K562 (cell line): ENCODE data around the gene ATF4. TPM values are rescaled to one million over a fixed set of nuclear protein-coding genes. Genes with fewer than 3 reads are reported as not detected.

Experiments
- ATAC-seq: fragments of 200-7000 bp; cut with Tn5 transposase; 3 replicates; pipeline ENCODE4 v1.9.1; 2020; ENCODE audit warnings: moderate library complexity
- BruUV-seq: library from RNA; stranded (reverse); fragments of 400-500 nt; replicated peaks from 2 replicates; lab custom pipeline; 2021; lab: Mats Ljungman, UMichigan
- CTCF ChIA-PET: fragments of 300-600 bp; formaldehyde crosslinking; extraction: SDS; loops from one replicate; lab custom pipeline; 2021; ENCODE audit warnings: low intra/inter-chr PET ratio; lab: Yijun Ruan, JAX
- POLR2A ChIA-PET: fragments of 300-600, 350-650 bp; sonication (Branson Sonifier 250); formaldehyde crosslinking; extraction: SDS; loops from one replicate; lab custom pipeline; 2021; ENCODE audit warnings: antibody characterized with exemption, inconsistent platforms; lab: Yijun Ruan, JAX
- DNase-seq, 4 experiments: peaks; one replicate each; pipeline versions ENCODE4 v3.0.0 to v3.0.0-alpha.2; 2011 to 2018; ENCODE audit warnings: low spot score in 3 of 4, mixed read lengths in 3 of 4; ENCODE audit errors: extremely low read depth in 1 of 4
- FAIRE-seq: peaks from 2 replicates; lab custom pipeline; 2011; peaks lifted over from hg19 to GRCh38; lab: Jason Lieb, UNC
- H2AFZ ChIP-seq: 2 replicates; pipeline ENCODE4 v1.6.0; 2011; ENCODE audit warnings: low read depth, low read length, control low read depth, inconsistent platforms
- H3K27ac ChIP-seq: fragments of 200-600 bp; 3 replicates; pipeline ENCODE4 v1.8.0; 2011; ENCODE audit warnings: low read depth, mild to moderate bottlenecking, control low read depth, inconsistent platforms, low read length, moderate library complexity, mixed read lengths; ENCODE audit errors: extremely low read depth
- H3K27me3 ChIP-seq, 2 experiments: fragments of 300-600 bp in 1 of 2; 2 replicates in 1 of 2; 3 replicates in 1 of 2; pipeline versions ENCODE4 v1.6.0 to v1.8.0; 2011; ENCODE audit warnings: inconsistent platforms in 2 of 2, low read length in 2 of 2, mild to moderate bottlenecking in 1 of 2, mixed read lengths in 1 of 2, moderate library complexity in 1 of 2; ENCODE audit not compliant: control insufficient read depth in 2 of 2, insufficient read depth in 2 of 2
- H3K36me3 ChIP-seq: fragments of 300-600 bp; 3 replicates; pipeline ENCODE4 v1.8.0; 2011; ENCODE audit warnings: mild to moderate bottlenecking, low read length, inconsistent platforms; ENCODE audit not compliant: control insufficient read depth, insufficient read depth
- H3K4me1 ChIP-seq, 2 experiments: fragments of 200-600 bp in 1 of 2; replicated peaks in 1 of 2; 2 replicates in 1 of 2; 3 replicates in 1 of 2; pipeline versions ENCODE4 v1.5.1 to v1.8.0; 2011; ENCODE audit warnings: inconsistent platforms in 2 of 2, low read length in 2 of 2, mild to moderate bottlenecking in 1 of 2, mixed read lengths in 1 of 2, moderate library complexity in 1 of 2; ENCODE audit not compliant: control insufficient read depth in 2 of 2, insufficient read depth in 2 of 2
- H3K4me2 ChIP-seq: 2 replicates; pipeline ENCODE4 v1.6.1; 2011; ENCODE audit warnings: low read length, control low read depth, inconsistent platforms, mixed read lengths; ENCODE audit not compliant: insufficient read depth
- H3K4me3 ChIP-seq: fragments of 200-600 bp; sonication (generic), shearing (Covaris generic); 2 replicates; pipeline ENCODE4 v1.5.1; 2016; ENCODE audit warnings: control low read depth, inconsistent platforms
- H3K79me2 ChIP-seq: fragments of 200-600 bp; 3 replicates; pipeline ENCODE4 v1.8.0; 2011; ENCODE audit warnings: low read length, inconsistent platforms; ENCODE audit not compliant: control insufficient read depth, insufficient read depth
- H3K9ac ChIP-seq, 2 experiments: 2 replicates each; pipeline versions ENCODE4 v1.6.0 to v1.6.1; 2011; ENCODE audit warnings: low read depth in 2 of 2, low read length in 2 of 2, control low read depth in 1 of 2, inconsistent platforms in 1 of 2, mild to moderate bottlenecking in 1 of 2, mixed read lengths in 1 of 2; ENCODE audit not compliant: insufficient read depth in 1 of 2
- H3K9me1 ChIP-seq: one replicate; pipeline ENCODE4 v1.6.0; 2011; ENCODE audit warnings: inconsistent platforms, mild to moderate bottlenecking, low read length, moderate library complexity; ENCODE audit not compliant: control insufficient read depth, insufficient read depth
- H3K9me3 ChIP-seq: replicated peaks from 2 replicates; pipeline ENCODE4 v1.5.1; 2011; ENCODE audit warnings: low read depth, low read length, inconsistent platforms; ENCODE audit not compliant: control insufficient read depth, insufficient read depth
- H4K20me1 ChIP-seq: replicated peaks from 2 replicates; pipeline ENCODE4 v1.6.1; 2011; ENCODE audit warnings: low read length, inconsistent platforms, mixed read lengths; ENCODE audit not compliant: control insufficient read depth, insufficient read depth
- BHLHE40 ChIP-seq: IDR thresholded peaks from 2 replicates; pipeline ENCODE4 v1.6.1; 2011; ENCODE audit warnings: low read length, improper control_type of control experiment
- KDM1A ChIP-seq, 2 experiments: fragments of 450-650 bp; IDR thresholded peaks; 2 replicates each; pipeline ENCODE4 v1.6.1; 2016; ENCODE audit warnings: mild to moderate bottlenecking in 2 of 2
- MAFK ChIP-seq: IDR thresholded peaks from 2 replicates; pipeline ENCODE4 v1.6.1; 2011; ENCODE audit warnings: low read length, improper control_type of control experiment
- MEF2D ChIP-seq: conservative IDR thresholded peaks from 2 replicates; pipeline ENCODE4 v1.6.1; 2016; ENCODE audit warnings: low read depth, missing genetic modification characterization, missing compliant biosample characterization
- NR2C2 ChIP-seq, 2 experiments: fragments of 200-800 bp in 1 of 2; sonication (Bioruptor generic) in 1 of 2; sonication (generic) in 1 of 2; formaldehyde crosslinking in 1 of 2; IDR thresholded peaks; 2 replicates each; pipeline versions ENCODE4 v1.6.1 to v1.8.0; 2016 to 2022; ENCODE audit warnings: mild to moderate bottlenecking in 1 of 2, missing compliant biosample characterization in 1 of 2, missing genetic modification characterization in 1 of 2, missing genetic modification reagents in 1 of 2
- RAD51 ChIP-seq: fragments of 450-650 bp; IDR thresholded peaks from 2 replicates; pipeline ENCODE4 v1.7.1; 2016; ENCODE audit warnings: low read depth, mild to moderate bottlenecking, borderline replicate concordance
- SMAD4 ChIP-seq: fragments of 250-450 bp; sonication (Bioruptor Pico); conservative IDR thresholded peaks from 2 replicates; pipeline ENCODE4 v1.8.0; 2021; ENCODE audit warnings: inconsistent platforms, mild to moderate bottlenecking, moderate library complexity
- SRF ChIP-seq, 2 experiments: fragments of 250-450, 450-650 bp in 1 of 2; sonication (Bioruptor Pico) in 1 of 2; sonication (generic) in 1 of 2; formaldehyde crosslinking; IDR thresholded peaks; 2 replicates each; pipeline versions ENCODE4 v1.5.0 to v1.5.1; 2020 to 2022; ENCODE audit warnings: mild to moderate bottlenecking in 1 of 2, missing genetic modification reagents in 1 of 2
- ZFPM2 ChIP-seq: fragments of 250-450 bp; sonication (Bioruptor Pico); IDR thresholded peaks from 2 replicates; pipeline ENCODE4 v1.5.1; 2022; ENCODE audit warnings: mild to moderate bottlenecking
- WGBS: fragments of 100-300 bp; shearing (Covaris generic); methylation state at CpG from one replicate; pipeline ENCODE4 v1.1.6; 2016; ENCODE audit warnings: low coverage, mixed read lengths; ENCODE audit not compliant: insufficient coverage; ENCODE audit errors: missing lambda C conversion rate; 5-methylcytosine and 5-hydroxymethylcytosine counted together
- in situ Hi-C: fragments of 300-500 bp; cut with MboI; formaldehyde crosslinking; loops from 4 replicates; pipeline ENCODE4 v1.15.0; 2018; ENCODE audit warnings: inconsistent platforms, mixed read lengths
- intact Hi-C: fragments of 100-400 bp; cut with micrococcal nuclease; formaldehyde crosslinking; loops from 2 replicates; pipeline ENCODE4 v1.14.2; 2022
- polyA plus RNA-seq, 8 experiments: library from polyadenylated mRNA; depleted of rRNA in 4 of 8; stranded (reverse) in 5 of 8; unstranded in 3 of 8; fragments of >200 nt; fragmentation: Nextera tagmentation in 2 of 8; fragmentation: Illumina TruSeq in 1 of 8; extraction: Ambion mirVana in 2 of 8; extraction: Trizol in 1 of 8; gene quantifications; 2 replicates each; pipeline versions ENCODE4 v1.2.1 to v1.2.3, GENCODE V29; 2011 to 2014; ENCODE audit warnings: inconsistent platforms in 1 of 8, missing spikeins in 1 of 8
- total RNA-seq, 7 experiments: library from RNA; depleted of rRNA in 6 of 7; stranded (reverse); fragments of >200 nt in 6 of 7; fragmentation: Illumina TruSeq in 2 of 7; extraction: Trizol in 2 of 7; gene quantifications; 2 replicates each; pipeline versions ENCODE4 v1.2.1 to v1.2.3, GENCODE V29; 2011 to 2021; ENCODE audit warnings: low replicate concordance in 1 of 7
- TF ChIP-seq, protein P1 (sequence below): fragments of 250-450 bp; sonication (Bioruptor Pico); IDR thresholded peaks from 2 replicates; pipeline ENCODE4 v1.6.1; 2021; ENCODE audit warnings: mild to moderate bottlenecking
- TF ChIP-seq, protein P2 (sequence below): fragments of 450-650 bp; formaldehyde crosslinking; IDR thresholded peaks from 2 replicates; pipeline ENCODE4 v1.4.0; 2020; ENCODE audit warnings: mild to moderate bottlenecking
- TF ChIP-seq, protein P3 (sequence below): fragments of 250-450 bp; sonication (Bioruptor Pico); IDR thresholded peaks from 2 replicates; pipeline ENCODE4 v1.8.0; 2022; ENCODE audit warnings: moderate library complexity, mild to moderate bottlenecking, inconsistent platforms

ATF4 gene
- total and polyA plus RNA-seq, 9 of the 15 experiments (the other 6 are each of a cell fraction or from before 2014, with no cell fraction given), result 93.1 to 723 (median 355) TPM

DNA sequence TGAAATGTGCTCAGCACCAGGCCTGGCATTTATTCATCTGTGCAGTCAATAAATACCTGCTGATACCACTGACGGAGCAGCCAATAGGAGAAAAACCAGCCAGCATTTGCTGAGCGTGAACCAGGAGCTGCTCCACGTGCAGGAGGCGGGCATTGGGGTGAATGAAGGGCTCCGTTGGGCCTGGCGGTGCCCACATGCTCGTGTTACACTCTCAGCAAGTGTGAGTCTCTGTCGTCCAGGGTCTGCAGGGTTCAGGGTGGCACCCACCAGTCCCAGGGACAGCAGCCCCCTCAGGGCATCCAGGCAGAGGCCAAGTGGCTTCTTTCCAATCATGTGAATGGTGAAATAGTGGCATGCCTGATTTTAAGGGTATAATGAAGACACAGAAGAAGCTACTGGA is 16.3 kb downstream of the ATF4 start:
- H3K4me2 ChIP-seq, result no peak overlapping the region
- no peak for ATAC-seq
- H3K27ac ChIP-seq, result no peak overlapping the region
- BruUV-seq, result no TSS peak
- H3K36me3 ChIP-seq, result peaks cover 2% of the 10 kb centered on the region; the same call in 1 of the 3 replicates
- H2AFZ ChIP-seq, result no peak overlapping the region
- peaks cover 9% of the 10 kb centered on the region for H3K79me2 ChIP-seq
- peak overlapping the region in 1 of 2 experiments; percentile 58; a peak in 1 of 4 replicates for H3K9ac ChIP-seq
- in situ Hi-C loops (loop anchor here (10.0 kb wide), 1 partner anchor 648 kb away; no protein-coding TSS in a partner anchor), intact Hi-C loops (no loop called here)
- FAIRE-seq, result no peak
- TF ChIP-seq KDM1A (IDR thresholded peaks at IDR 0.05) (no peak), NR2C2 (CRISPR knock-in tag; IDR thresholded peaks at IDR 0.05) (no peak), NR2C2 (tag; IDR thresholded peaks at IDR 0.05) (no peak), RAD51 (no peak), MEF2D (tag) (no peak), BHLHE40 (no peak), SRF (CRISPR knock-in tag; IDR thresholded peaks at IDR 0.05) (no peak), SMAD4 (CRISPR knock-in tag) (no peak), ZFPM2 (CRISPR knock-in tag) (no peak), MAFK (no peak)
- TF ChIP-seq, protein P1, sequence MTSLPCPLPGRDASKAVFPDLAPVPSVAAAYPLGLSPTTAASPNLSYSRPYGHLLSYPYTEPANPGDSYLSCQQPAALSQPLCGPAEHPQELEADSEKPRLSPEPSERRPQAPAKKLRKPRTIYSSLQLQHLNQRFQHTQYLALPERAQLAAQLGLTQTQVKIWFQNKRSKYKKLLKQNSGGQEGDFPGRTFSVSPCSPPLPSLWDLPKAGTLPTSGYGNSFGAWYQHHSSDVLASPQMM (CRISPR knock-in tag), result no peak
- TF ChIP-seq, protein P2, sequence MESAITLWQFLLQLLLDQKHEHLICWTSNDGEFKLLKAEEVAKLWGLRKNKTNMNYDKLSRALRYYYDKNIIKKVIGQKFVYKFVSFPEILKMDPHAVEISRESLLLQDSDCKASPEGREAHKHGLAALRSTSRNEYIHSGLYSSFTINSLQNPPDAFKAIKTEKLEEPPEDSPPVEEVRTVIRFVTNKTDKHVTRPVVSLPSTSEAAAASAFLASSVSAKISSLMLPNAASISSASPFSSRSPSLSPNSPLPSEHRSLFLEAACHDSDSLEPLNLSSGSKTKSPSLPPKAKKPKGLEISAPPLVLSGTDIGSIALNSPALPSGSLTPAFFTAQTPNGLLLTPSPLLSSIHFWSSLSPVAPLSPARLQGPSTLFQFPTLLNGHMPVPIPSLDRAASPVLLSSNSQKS (CRISPR knock-in tag), result no peak
- TF ChIP-seq, protein P3, sequence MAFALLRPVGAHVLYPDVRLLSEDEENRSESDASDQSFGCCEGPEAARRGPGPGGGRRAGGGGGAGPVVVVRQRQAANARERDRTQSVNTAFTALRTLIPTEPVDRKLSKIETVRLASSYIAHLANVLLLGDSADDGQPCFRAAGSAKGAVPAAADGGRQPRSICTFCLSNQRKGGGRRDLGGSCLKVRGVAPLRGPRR (CRISPR knock-in tag), result no peak
- H3K27me3 ChIP-seq, result no peaks in the 10 kb centered on the region
- H3K4me3 ChIP-seq, result no peak overlapping the region
- no peak for DNase-seq
- ChIA-PET CTCF (interaction anchor here (1.3 kb wide), 1 partner anchor 500 kb away, joined by 8 read pairs; no protein-coding TSS in a partner anchor), POLR2A (interaction anchor here (0.7 to 1.0 kb wide), 3 partner anchors 219 to 488 kb away, joined by 3 to 4 read pairs (median 3); no protein-coding TSS in a partner anchor)
- H3K4me1 ChIP-seq, result peaks cover 5 to 27% of the 10 kb centered on the region in 2 experiments; a peak in 3 of 5 replicates
- H3K9me3 ChIP-seq, result no peaks in the 10 kb centered on the region
- H3K9me1 ChIP-seq, result no peaks in the 10 kb centered on the region
- H4K20me1 ChIP-seq, result no peaks in the 10 kb centered on the region
- 14% methylated on average over 7 of the region's 8 CpGs for WGBS
